Activated CD8-positive, alpha-beta memory T cell treated with anti-CD3 and anti-CD28 coated beads, Interleukin-2, amount 50 U/mL, for 48 hours (primary cell): ENCODE results near the gene PRKX.
"Not testable (repeated sequence)": the region's sequence is repeated elsewhere in the genome, so short reads cannot be mapped to it uniquely, and the experiment has no call there.

Experiments used
- DNase-seq: peaks from one replicate; pipeline ENCODE4 v3.0.0-alpha.2; 2020

PRKX gene

GRCh38 chrX:3707673-3708274, 5.7 kb downstream of the PRKX start:
- not testable (repeated sequence) for DNase-seq

DNA sequence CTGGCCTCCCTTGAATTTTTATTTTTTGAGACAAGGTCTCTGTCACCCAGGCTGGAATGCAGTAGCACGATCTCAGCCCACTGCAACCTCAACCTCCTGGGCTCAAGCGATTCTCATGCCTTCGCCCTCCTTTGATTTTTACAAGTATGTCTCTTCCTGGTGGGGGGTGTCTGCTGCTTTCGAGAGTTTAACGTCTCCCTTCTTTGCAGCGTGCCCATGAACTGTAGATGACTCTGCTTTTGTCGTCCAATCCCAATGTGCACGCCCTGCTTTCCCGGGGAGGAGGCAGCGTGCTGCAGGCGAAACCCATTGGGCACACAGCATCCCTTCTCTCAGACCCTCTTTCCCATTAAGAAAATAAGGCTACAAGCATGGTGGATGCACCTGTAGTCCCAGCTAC, 7.0 kb downstream of the PRKX start:
- DNase-seq, result no peak

- DNase-seq, result not testable (repeated sequence)
Measured at GRCh38 chrX:3703251-3703650, 10.2 kb downstream of the PRKX start.

- DNase-seq, result not testable (repeated sequence)
Measured at GRCh38 chrX:3702095-3702494, 11.4 kb downstream of the PRKX start.

DNA sequence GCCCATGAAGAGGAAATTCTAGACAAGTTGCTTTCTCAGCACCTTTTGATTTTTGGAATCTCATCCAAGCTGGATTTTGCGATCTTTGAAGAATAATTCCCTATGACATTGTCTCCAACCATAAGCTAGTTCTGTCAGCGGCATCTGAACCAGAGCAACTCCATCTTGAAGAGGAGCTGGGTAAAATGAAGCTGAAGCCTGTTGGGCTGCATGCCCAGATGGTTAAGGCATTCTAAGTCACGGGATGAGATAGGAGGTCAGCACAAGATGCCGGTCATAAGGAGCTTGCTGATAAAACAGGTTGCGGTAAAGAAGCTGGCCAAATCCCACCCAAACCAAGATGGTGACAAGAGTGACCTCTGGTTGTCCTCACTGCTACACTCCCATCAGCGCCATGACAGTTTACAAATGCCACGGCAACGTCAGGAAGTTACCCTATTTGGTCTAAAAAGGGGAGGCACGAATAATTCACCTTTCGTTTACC, 12.0 kb downstream of the PRKX start:
- not testable (repeated sequence) for DNase-seq

DNA sequence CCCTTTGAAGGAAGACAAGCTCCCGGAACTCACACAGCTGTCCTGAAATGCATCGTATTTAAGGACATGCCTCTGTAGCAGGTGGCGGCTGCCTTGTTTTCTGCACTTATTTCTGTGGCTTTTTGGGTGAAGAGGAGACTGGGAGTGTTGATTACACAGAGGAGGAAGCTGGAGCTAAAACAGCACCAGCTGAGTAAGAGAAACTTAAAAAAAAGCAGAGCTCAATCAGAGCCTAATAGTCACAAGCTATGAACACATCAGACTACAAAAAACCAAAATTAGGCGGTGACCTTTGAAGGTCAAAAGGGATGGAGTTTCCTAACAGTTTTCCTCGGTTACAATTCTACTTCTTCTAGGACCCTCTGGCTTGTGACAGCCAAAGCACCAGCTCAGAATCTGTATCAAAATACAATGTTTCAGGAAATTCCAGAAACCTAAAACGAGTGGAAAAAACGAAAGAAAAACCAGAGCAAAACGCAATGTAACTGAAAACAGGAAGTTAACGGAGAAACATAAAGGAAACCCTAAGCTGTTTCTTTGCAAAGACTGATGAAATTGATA, 13.5 kb downstream of the PRKX start:
- no peak for DNase-seq

GRCh38 chrX:3697701-3698279, 15.7 kb downstream of the PRKX start:
- no peak for DNase-seq

- DNase-seq, result no peak
Measured at GRCh38 chrX:3697220-3697684, 16.2 kb downstream of the PRKX start.

DNA sequence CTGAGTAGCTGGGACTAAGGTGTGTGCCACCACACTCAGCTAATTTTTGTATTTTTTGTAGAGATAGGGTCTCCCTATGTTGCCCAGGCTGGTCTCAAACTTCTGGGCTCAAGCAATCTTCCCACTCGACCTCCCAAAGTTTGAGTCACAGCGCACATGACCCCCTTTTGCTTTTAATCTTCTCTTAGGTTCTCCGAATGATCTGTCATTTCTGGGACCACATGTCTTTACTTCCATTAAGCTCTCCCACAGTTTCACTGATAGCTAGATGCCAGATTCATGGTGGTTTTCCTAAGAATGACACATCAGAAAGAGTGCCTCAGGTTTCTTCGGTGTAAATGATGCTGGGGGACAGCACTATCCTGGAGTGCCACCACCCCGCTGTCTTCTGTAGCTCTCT, 17.9 kb downstream of the PRKX start:
- DNase-seq, result no peak

DNA sequence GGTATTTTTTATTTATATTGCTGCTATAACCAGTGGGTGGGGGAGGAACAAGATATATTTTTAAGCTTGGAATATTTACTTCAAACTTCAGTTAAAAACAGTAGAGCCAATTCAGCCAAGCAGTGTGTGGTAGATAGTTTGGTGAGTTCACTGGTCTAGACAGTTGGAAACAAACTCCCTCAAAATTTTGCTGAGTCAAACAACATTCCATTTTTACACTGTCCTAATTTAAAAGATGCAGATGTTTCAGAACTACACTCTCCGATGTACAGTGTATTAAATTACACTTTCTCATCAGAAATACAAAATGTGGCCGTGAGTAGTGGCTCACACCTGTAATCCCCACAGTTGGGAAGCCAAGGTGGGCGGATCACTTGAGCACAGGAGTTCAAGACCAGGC, 23.3 kb downstream of the PRKX start:
- no peak for DNase-seq

- DNase-seq, result not testable (repeated sequence)
Measured at GRCh38 chrX:3683236-3683635, 30.2 kb downstream of the PRKX start.

GRCh38 chrX:3680459-3680858, 33.0 kb downstream of the PRKX start:
- DNase-seq, result no peak

DNA sequence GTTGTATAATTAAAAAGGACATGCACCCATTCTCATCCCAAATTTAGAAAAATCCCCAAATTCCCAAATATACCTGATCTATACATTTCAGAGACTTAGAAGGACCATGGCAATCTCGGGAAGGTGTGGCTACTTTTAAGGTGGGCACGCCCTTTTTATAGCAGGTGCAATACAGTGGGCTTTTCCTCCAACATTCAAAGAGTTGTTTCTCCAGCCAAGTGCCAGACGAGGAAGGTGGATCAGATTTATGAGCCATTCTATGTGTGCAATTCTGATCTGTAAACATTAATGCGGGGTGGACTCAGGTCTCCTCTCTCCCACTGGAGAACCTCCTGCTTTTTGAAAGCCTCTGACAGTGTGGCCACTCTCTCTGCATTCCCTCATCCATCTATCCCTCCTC, 33.8 kb downstream of the PRKX start:
- no peak for DNase-seq

GRCh38 chrX:3678328-3678727, 35.1 kb downstream of the PRKX start:
- no peak for DNase-seq

DNA sequence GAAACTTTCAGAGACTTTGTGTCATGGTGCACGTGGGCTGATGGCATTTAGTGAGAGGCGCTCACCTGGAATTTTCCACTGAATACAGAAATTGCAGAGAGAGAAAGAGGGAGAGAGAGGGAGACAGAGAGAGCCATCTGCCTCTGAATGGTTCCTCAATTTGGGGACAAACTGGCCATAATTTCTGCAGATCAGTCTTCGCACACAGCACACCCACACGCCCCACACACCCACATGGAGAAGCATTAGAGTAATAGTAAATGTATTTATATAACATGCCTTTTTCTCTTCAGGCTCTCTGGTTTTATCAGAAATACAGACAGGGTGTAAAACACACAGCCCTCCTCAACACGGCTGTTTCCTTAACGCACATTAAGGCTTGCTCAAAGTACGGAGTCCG, 38.6 kb downstream of the PRKX start:
- DNase-seq, result no peak

DNA sequence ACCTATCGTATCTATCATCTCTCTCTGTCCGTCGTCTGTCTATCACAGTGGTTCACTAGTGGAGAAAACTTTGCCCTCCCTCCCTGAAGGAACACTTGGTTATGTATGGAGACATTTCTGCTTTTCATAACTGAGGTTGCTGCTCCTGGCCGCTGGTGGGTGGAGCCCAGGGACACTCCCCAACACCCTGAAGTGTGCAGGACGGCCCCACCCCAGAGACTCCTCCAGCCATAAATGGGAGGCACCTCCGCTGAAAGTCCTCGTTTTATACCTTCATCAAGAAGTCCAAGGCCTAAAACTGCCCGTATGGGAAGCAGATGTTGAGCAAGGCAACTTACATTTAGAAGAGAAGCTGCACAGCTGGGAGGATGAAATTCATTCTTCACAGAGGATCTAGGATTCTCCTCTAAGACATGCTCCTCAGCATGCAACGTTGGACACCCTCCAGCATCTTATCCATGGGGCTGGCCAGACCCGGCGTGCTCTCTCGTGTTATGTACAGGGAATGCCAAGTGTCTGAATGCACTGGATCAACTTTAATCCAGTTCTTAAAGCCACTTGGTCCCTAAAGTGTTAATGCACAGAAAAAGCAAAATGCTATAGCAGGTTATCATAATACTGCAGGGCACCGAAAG, 43.5 kb downstream of the PRKX start:
- no peak for DNase-seq

GRCh38 chrX:3666975-3667374, 46.5 kb downstream of the PRKX start:
- no peak for DNase-seq

DNA sequence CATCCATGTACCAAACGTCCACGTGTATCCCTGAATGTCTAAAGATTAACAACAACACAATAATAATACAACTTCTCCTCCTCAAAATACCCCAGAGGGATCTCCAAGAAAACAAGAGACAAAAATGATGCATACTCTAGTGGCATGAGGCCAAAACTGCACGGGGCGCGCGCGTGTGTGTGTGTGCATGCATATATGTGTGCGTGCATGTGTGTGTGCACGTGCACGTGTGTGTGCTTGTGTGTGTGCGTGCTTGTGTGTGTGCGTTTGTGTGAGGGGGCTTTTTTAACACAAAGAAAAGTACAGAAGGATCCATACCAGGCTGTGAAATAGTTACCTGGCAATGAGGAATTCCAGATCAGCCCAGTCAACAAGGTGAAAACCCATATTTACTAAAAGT, 48.5 kb downstream of the PRKX start:
- no peak for DNase-seq

DNA sequence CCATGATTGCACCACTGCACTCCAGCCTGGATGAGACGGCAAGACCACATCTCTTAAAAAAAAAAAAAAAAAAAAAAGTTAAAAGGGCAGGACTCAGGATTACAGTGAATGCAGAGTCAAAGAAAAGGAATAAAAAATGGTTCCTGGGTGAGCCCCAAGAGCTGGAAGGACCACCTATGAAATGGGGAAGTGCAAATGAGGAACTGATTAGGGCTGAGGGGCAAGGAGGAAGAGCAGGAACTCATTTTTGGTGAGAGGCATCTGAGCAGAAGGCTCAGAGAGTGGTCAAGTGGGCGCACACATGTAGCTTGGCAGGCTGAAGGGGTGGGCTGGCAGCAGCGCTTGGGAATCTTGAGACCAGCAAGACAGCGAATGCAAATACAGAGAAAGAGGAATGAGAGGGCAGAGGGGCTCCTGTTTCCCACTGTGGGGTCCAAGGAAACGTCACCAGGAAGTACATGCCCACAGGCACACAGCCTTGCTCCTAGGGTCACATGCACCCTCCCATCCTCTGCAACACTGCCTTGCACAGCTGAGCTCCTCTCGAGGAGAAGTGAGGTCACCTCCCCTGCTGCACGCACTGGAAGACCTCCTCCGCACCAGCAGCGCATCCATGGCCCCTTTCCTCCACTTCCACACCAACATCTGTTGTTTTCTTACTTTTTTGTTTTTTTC, 49.7 kb downstream of the PRKX start:
- DNase-seq, result not testable (repeated sequence)

GRCh38 chrX:3659761-3660160, 53.7 kb downstream of the PRKX start:
- no peak for DNase-seq

DNA sequence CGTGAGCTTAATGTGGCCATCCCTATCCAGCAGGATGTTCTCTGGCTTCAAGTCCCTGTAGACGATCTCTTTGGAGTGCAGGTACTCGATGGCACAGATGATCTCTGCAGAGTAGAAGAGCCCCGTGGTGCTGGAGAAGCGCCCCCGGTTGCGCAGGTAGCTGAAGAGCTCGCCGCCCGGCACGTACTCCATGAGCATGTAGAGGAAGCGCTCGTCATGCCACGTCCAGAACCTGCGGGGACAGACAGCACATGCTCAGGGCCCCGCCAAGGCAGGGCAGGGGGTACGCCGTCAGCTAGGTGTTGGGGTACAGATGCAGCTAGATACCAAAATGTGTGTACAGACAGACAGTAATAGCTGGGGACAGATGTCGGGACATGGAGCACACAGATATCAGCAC, 58.3 kb downstream of the PRKX start:
- no peak for DNase-seq

DNA sequence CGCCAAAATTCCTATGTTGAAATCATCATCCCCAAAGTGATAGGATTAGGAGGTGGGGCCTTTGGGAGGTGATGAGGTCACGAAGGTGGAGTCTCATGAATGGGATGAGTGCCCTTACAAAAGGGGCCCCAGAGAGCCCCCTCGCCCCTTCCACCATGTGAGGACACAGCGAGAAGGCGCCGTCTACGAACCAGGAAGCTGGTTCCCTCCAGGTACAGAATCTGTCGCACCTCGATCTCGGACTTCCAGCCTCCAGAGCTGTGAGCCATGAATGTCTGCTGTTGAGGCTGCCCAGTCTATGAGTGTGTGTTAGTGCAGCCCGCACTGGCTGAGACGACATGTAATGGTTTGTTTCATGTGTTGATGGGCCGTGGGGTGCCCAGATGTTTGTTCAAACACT, 60.3 kb downstream of the PRKX start:
- no peak for DNase-seq

DNA sequence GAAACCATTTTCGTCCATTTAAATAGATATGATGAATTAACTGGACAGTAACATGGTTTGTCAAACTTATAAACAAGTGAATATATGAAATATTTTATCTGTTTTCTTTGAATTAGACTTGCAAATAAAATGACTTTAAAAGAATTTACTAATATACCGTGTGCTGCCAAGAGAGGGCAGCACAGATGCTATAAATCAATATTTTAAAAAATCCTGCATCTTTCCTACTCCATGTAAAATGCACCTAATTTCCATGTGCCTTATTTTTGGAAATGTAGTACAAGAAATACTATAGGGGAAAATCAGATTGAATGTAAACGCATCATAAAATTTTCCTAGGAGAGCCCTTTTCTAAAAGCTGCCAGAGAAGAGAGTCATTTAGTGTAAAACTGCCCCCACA, 62.2 kb downstream of the PRKX start:
- DNase-seq, result no peak

DNA sequence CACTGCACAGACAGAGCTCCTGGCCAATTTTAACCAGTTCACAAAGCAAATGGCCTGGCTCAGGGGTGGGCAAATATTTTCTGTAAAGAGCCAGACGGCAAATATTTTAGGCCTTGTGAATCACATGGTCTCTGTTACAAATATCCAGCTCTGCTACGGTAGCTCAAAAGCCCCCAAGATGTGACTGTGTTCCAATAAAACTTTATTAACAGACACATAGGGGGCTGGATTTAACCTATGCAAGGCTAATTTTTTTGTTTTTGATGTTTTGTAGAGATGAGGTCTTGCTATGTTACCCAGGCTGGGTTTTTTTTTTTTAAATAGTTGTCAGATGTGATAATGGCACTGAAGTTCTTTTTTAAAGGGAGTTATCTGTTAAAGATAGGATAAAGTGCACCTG, 65.4 kb downstream of the PRKX start:
- no peak for DNase-seq
